Measurements from ENCODE around the gene CALN1. TPM values are rescaled to one million over a fixed set of nuclear protein-coding genes. Genes with fewer than 3 reads are reported as not detected.

Gene CALN1
- total RNA-seq, 4 donors from 2014 or later, result under 0.01 to 0.06 TPM; not detected in 2

- H3K27me3 ChIP-seq, result no peaks in the 10 kb centered on the region
- H3K9me3 ChIP-seq, result peaks cover 0 to 9% (median under 1%) of the 10 kb centered on the region in 4 donors
- TF ChIP-seq POLR2AphosphoS5 (IDR thresholded peaks at IDR 0.05), result no peak
- no peak overlapping the region for H3K27ac ChIP-seq (replicated peaks in 1 of 4)
- WGBS, result 72% methylated on average over 7 of the region's 7 CpGs
- H3K4me3 ChIP-seq, result no peak overlapping the region
- no peak for DNase-seq (ENCODE audit: extremely low spot score)
- intact Hi-C loops (cut with DNase I), result no loop called here
- H3K36me3 ChIP-seq, result no peaks in the 10 kb centered on the region
- H3K4me1 ChIP-seq, result no peaks in the 10 kb centered on the region
These were observed 146.8 kb downstream of the CALN1 start for GRCh38 chr7:72265071-72265904.

GRCh38 chr7:72260406-72260805 is 151.7 kb downstream of the CALN1 start:
- Histone ChIP-seq H3K27me3 (no peaks in the 10 kb centered on the region), H3K4me1 (no peaks in the 10 kb centered on the region), H3K4me3 (no peak overlapping the region), H3K27ac (replicated peaks in 1 of 4) (no peak overlapping the region), H3K9me3 (no peaks in the 10 kb centered on the region), H3K36me3 (no peaks in the 10 kb centered on the region)
- WGBS, result 30% methylated on average over 3 of the region's 3 CpGs
- intact Hi-C loops (cut with DNase I), result no loop called here
- no peak for DNase-seq (ENCODE audit: extremely low spot score)
- TF ChIP-seq, protein P1, sequence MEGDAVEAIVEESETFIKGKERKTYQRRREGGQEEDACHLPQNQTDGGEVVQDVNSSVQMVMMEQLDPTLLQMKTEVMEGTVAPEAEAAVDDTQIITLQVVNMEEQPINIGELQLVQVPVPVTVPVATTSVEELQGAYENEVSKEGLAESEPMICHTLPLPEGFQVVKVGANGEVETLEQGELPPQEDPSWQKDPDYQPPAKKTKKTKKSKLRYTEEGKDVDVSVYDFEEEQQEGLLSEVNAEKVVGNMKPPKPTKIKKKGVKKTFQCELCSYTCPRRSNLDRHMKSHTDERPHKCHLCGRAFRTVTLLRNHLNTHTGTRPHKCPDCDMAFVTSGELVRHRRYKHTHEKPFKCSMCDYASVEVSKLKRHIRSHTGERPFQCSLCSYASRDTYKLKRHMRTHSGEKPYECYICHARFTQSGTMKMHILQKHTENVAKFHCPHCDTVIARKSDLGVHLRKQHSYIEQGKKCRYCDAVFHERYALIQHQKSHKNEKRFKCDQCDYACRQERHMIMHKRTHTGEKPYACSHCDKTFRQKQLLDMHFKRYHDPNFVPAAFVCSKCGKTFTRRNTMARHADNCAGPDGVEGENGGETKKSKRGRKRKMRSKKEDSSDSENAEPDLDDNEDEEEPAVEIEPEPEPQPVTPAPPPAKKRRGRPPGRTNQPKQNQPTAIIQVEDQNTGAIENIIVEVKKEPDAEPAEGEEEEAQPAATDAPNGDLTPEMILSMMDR (IDR thresholded peaks at IDR 0.05), result no peak
- no peak for TF ChIP-seq EP300 (IDR thresholded peaks at IDR 0.05)
- no peak for TF ChIP-seq POLR2AphosphoS5 (IDR thresholded peaks at IDR 0.05)
- no peak for TF ChIP-seq POLR2A (IDR thresholded peaks at IDR 0.05; ENCODE audit: low read depth)

DNA sequence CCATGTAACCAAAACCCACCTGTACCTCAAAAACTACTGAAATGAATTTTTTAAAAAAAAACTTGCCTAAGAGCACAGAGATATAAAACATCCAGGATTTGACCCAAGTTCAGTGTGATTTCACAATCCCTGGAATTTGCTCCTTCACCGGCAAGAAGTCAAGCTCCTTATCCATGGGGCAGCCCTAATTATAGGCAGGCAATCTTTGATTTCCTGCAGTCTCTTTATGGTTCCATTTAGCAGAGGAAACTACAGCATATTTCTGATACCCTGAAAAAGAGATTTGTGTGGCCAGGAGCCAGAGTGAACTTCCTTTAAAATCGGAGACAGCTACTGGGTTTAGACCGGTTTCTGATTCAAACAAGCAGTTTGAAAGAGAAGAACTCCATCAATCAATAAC is 154.1 kb downstream of the CALN1 start:
- Histone ChIP-seq H3K36me3 (no peaks in the 10 kb centered on the region), H3K27ac (replicated peaks in 1 of 4) (no peak overlapping the region), H3K9me3 (no peaks in the 10 kb centered on the region), H3K4me1 (no peaks in the 10 kb centered on the region), H3K27me3 (no peaks in the 10 kb centered on the region), H3K4me3 (no peak overlapping the region)
- WGBS, result 56% methylated on average over 3 of the region's 3 CpGs
- TF ChIP-seq POLR2A (IDR thresholded peaks at IDR 0.05; ENCODE audit: low read depth), result no peak
- intact Hi-C loops (cut with DNase I), result no loop called here
- DNase-seq (ENCODE audit: extremely low spot score), result no peak

GRCh38 chr7:72254455-72254854 is 157.7 kb downstream of the CALN1 start:
- Histone ChIP-seq H3K27ac (replicated peaks in 1 of 4) (no peak overlapping the region), H3K36me3 (no peaks in the 10 kb centered on the region), H3K9me3 (peaks cover 0 to under 1% (median 0%) of the 10 kb centered on the region in 4 donors), H3K4me3 (no peak overlapping the region), H3K27me3 (no peaks in the 10 kb centered on the region), H3K4me1 (no peaks in the 10 kb centered on the region)
- TF ChIP-seq POLR2AphosphoS5 (IDR thresholded peaks at IDR 0.05), result no peak
- TF ChIP-seq EP300 (IDR thresholded peaks at IDR 0.05), result no peak
- TF ChIP-seq, protein P1 (IDR thresholded peaks at IDR 0.05), result no peak
- no peak for TF ChIP-seq POLR2A (IDR thresholded peaks at IDR 0.05; ENCODE audit: low read depth)
- 67% methylated on average over 4 of the region's 4 CpGs for WGBS
- intact Hi-C loops (cut with DNase I), result no loop called here
- no peak for DNase-seq (ENCODE audit: extremely low spot score)

- no peaks in the 10 kb centered on the region for H3K4me1 ChIP-seq
- WGBS, result 78% methylated on average over 3 of the region's 3 CpGs
These were observed 163.0 kb downstream of the CALN1 start for GRCh38 chr7:72249106-72249505.

More at GRCh38 chr7:72249106-72249505, 163.0 kb downstream of the CALN1 start:
- Histone ChIP-seq H3K4me3 (no peak overlapping the region), H3K9me3 (peaks cover 0 to 22% (median 7%) of the 10 kb centered on the region in 4 donors), H3K27me3 (no peaks in the 10 kb centered on the region), H3K27ac (replicated peaks in 1 of 4) (no peak overlapping the region), H3K36me3 (no peaks in the 10 kb centered on the region)
- no peak for DNase-seq (ENCODE audit: extremely low spot score)
- intact Hi-C loops (cut with DNase I), result no loop called here
- TF ChIP-seq POLR2AphosphoS5 (IDR thresholded peaks at IDR 0.05), result no peak
- no peak for TF ChIP-seq EP300 (IDR thresholded peaks at IDR 0.05)
- no peak for TF ChIP-seq POLR2A (IDR thresholded peaks at IDR 0.05; ENCODE audit: low read depth)
- TF ChIP-seq, protein P1 (IDR thresholded peaks at IDR 0.05), result no peak
